Activated CD8-positive, alpha-beta memory T cell treated with anti-CD3 and anti-CD28 coated beads for 48 hours (primary cell): ENCODE data around the gene FCGR1A.
"Not testable (repeated sequence)": the region's sequence is repeated elsewhere in the genome, so short reads cannot be mapped to it uniquely, and the experiment has no call there.

ENCODE experiments used
- DNase-seq, 3 experiments: peaks; one replicate each; pipeline ENCODE4 v3.0.0-alpha.2; 2020; ENCODE audit warnings: low read depth in 2 of 3, low spot score in 2 of 3

FCGR1A gene

DNA sequence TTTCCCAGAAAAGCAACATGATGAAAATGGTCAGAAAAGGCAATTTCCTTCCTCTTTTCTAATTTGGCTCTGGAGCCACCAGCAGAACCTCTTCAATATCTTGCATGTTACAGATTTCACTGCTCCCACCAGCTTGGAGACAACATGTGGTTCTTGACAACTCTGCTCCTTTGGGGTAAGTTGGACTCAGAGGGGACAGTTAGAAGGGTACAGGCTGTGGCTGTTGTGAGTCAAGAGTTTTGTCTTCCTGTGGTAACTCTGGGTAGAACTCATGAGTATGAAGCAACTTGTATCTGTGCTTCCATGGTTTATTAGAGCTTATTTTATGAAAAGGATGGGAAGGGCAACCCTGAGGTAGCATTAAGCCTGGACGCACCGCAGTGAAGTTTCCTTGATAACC is at the start of gene FCGR1A:
TSS of gene FCGR1A (plus strand) at position 95 of the 400 bp plus-strand sequence. CDS start at position 145, 50 bp downstream.
- DNase-seq = not testable (repeated sequence)

DNA sequence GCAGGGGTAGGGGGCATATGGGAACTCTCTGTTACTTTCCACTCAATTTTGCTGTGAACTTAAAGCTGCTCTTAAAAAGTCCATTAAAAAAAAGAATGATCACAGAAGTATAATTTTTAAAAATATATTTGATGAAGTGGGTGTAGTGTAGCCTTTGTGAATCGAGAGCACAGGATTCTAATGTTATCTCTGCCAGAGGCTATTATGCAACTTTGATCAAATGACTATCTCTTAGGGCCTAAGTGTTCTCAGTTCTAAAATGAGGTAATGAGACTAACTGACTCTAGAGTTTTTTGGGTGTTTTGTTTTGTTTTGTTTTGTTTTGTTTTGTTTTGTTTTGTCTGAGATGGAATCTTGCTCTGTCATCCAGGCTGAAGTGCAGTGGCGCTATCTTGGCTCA is 49.7 kb upstream of the FCGR1A start:
- DNase-seq = not testable (repeated sequence)

DNA sequence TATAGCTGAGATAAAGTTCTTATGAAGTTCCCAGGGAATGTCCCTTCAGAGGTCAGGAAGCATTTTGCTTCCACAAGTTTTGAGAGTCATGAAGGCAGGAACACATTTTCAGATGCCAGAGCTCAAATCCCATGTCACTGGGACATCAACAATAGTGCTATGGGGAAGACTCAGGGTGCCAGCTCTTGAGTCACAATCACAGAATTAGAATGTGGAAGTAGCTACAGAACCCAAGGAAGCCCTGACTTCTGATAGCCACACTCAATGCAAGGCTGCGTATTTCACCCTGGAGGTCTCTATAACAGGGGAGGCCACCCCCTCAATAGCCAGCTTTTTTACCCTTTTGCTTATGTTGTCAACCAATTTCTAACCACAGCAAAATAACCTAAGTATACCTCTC is 47.8 kb upstream of the FCGR1A start:
- DNase-seq = not testable (repeated sequence)

- peak; percentile 19 to 51 (median 29) for DNase-seq
Measured at GRCh38 chr1:149740148-149740581, 42.3 kb upstream of the FCGR1A start.

GRCh38 chr1:149740590-149741230 is 41.8 kb upstream of the FCGR1A start:
- DNase-seq = not testable (repeated sequence)

GRCh38 chr1:149741914-149742313 is 40.6 kb upstream of the FCGR1A start:
- DNase-seq = not testable (repeated sequence)

GRCh38 chr1:149746463-149747356 is 35.8 kb upstream of the FCGR1A start:
- DNase-seq = not testable (repeated sequence)

- DNase-seq = not testable (repeated sequence)
Measured at GRCh38 chr1:149747359-149748143, 34.9 kb upstream of the FCGR1A start.

DNA sequence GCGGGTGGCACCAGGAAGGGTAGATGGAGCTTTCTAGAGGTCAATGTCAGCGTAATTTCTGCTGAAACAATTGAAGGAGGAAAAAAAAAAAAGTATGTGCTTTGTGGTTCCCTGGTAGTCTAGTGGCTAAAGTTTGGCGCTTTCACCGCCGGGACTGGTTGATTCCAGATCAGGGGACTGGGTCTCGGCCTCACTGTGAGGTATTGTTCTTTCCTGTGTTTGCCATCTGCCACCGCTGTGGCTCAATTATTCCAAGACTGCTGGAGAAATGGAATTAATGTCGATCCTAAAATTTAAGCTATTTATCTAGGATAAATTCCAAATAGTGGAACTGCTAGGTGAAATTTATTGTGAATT is 34.4 kb upstream of the FCGR1A start:
- not testable (repeated sequence) for DNase-seq

- not testable (repeated sequence) for DNase-seq
Measured at GRCh38 chr1:149750562-149750961, 31.9 kb upstream of the FCGR1A start.

GRCh38 chr1:149752186-149752585 is 30.3 kb upstream of the FCGR1A start:
- not testable (repeated sequence) for DNase-seq

DNA sequence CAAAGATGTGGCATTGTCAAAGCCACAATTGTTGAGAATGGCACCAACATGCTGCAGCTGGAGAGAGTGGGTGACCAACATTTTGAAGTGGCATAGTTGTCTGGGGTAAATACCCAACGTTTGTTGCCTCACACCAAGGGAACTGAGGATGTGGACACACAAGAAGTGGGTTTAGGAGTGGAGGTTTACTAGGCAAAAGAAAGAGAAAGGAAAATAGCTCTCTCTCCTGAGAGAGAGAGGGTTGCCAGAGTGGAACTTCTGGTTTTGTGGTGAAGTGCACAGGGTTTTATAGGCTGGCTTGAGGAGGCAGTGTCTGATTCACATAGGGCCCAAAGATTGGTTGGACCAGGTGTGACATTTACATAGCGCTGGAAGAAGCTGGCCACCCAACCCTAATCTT is 29.0 kb upstream of the FCGR1A start:
- DNase-seq = not testable (repeated sequence)

- not testable (repeated sequence) for DNase-seq
Measured at GRCh38 chr1:149755294-149755693, 27.2 kb upstream of the FCGR1A start.

DNA sequence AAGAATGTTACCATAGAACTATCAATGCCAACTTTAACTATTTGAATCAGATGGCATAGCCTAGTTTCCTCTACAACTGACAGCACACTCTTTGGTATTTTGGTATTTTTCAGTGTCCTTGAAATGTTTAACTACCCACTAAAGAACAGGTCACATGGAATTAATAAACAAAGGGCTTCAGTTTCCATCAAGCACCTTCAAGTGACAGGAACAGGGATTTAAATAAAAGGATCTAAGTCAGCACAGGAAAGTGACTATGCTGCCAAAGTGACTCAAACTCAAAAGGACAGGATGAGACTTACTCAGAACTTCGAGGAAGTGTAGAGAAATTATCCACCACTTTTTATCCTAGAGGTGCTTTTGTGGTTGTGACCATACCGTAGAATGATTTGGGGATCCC is 20.2 kb upstream of the FCGR1A start:
- DNase-seq = not testable (repeated sequence)

DNA sequence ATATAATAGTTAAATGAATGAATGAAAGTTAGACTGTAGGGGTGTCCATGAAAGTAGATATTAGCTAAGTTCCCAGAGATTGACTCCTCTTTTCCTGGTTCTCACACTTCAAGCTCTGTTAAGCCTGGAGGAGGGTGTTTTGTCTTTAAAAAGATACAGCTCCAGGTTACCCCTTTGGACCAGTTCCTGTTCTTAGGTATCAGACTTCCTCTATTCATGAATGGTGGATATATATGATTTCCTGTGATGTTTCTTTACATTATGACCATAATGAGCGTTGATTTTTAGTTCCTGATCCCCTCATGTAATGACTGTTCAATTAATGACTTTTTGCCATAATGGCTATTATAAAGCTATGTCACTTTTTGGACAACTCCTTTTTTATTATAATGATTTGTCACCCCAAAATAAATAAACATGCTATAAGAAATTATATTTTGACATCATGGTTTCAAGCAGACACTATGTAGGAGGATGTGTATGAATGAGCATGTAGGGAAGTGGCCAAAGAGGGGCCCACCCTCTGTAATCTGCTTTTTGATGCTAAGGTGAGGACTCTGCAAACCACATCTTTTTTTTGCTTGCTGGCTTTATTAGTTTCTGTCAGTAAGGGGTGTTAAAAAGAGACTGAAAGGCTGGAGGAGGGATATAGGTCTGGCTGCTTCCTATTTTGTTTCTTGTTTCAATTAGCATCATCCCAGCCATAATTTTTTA is 18.2 kb upstream of the FCGR1A start:
- DNase-seq = not testable (repeated sequence)

DNA sequence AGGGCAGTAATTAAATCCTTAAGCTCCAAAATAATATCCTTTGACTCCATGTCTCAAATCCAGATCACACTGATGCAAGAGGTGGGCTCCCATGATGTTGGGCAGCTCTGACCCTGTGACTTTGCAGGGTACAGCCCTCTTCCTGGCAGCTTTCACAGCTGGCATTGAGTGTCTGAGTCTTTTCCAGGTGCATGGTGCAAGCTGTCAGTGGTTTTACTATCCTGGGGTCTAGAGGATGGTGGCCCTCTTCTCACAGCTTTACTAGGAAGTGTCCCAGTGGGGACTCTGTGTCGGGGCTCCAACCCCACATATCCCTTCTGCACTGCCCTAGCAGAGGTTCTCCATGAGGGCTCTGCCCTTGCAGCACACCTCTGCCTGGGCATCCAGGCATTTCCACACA is 16.3 kb upstream of the FCGR1A start:
- not testable (repeated sequence) for DNase-seq

DNA sequence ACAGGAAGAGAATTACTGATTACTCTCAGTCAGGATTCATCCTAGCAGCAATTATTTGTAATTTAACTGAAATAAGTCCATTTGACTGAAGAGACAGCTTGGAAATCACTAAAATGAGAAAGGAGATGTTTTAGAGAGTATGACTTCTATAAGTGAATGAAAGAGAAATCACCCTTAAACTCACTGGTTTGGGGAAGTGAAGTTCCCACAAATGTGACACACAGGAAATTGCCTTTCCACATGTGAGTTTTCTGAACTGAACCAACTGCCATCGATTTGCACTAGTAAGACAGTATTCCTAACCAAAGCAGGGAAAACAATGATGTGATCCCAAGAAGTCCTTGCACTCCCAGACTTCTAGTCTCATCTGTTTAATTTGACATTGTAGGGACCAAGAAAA is 13.3 kb upstream of the FCGR1A start:
- not testable (repeated sequence) for DNase-seq

DNA sequence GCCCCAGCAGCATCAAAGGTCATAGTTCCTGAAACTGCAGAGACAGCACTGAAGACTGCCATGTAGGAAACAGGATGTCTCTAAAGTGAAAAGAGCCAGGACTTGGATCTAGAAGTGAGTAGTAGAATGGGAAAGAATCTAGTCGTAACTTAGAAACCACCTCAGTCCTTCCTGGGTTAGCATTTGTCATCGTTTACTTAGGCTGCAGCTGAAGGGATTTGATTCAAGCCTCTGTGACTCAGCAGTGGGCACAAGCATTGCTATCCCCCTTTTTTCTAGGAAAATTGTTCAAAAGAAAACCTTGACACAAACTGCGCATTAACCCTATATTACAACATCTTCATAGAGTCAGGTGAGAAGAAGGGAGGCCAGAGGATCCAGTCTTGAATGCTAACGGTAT is 11.8 kb upstream of the FCGR1A start:
- not testable (repeated sequence) for DNase-seq

DNA sequence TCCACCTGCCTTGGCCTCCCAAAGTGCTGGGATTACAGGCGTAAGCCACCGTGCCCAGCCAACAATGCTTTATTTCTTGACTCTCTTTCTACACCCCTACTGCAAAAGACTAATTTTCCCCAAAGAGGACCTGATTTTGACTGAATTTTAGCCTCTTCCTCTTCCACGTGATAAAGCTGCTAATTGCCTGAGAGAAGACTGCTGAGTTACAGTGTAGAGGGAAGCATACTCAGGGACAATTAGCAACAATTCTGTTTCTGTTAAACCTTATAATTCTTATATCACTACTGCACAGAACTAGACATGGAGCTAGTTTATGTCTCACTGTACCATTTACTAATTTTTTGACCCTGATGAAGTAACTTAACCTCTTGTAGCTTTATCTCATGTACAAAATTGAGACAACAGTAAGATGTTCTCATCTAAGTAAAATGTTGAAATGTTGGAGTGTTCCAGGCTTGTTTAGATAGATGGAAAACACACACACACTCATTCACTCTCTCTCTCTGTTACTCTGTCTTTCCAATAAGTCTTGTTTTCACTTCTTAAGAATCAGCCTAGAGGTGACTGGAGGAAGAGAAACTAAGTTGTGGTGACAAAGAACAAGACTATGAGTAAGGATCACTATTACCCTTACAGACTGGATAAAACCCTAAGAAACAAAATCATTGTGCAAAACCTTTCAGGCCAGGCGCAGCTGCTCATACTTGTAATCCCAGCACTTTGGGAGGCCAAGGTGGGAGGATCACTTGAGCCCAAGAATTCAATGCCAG is 10.7 kb upstream of the FCGR1A start:
- not testable (repeated sequence) for DNase-seq
